OCI-LY7 (cell line): ENCODE measurements around the gene ITLN1. TPM values are rescaled to one million over a fixed set of nuclear protein-coding genes. Genes with fewer than 3 reads are reported as not detected.

Experiments
- BruUV-seq: library from RNA; stranded (reverse); fragments of 400-500 nt; replicated peaks from 2 replicates; lab custom pipeline; 2021; lab: Mats Ljungman, UMichigan
- CTCF ChIA-PET: fragments of 300-600 bp; sonication (Branson Sonifier 250); formaldehyde crosslinking; loops from one replicate; lab custom pipeline; 2022; ENCODE audit warnings: antibody characterized with exemption; ENCODE audit not compliant: unreplicated experiment; lab: Charles Lee
- POLR2A ChIA-PET: fragments of 300-600 bp; sonication (Branson Sonifier 250); formaldehyde crosslinking; loops from one replicate; lab custom pipeline; 2022; ENCODE audit warnings: antibody characterized with exemption; lab: Charles Lee
- DNase-seq: peaks from one replicate; pipeline ENCODE4 v3.0.0-alpha.2; 2015; ENCODE audit warnings: low spot score
- H2AFZ ChIP-seq: fragments of 200-600 bp; sonication (generic), shearing (Covaris generic); 2 replicates; pipeline ENCODE4 v1.6.1; 2014; ENCODE audit warnings: mild to moderate bottlenecking, antibody characterized with exemption, low read length, moderate library complexity
- H3K27ac ChIP-seq: fragments of 200-600 bp; sonication (generic); 2 replicates; pipeline ENCODE4 v1.5.1; 2014; ENCODE audit warnings: mixed run types, low read depth, mild to moderate bottlenecking, moderate library complexity, low read length, inconsistent platforms; ENCODE audit not compliant: poor library complexity, severe bottlenecking
- H3K36me3 ChIP-seq: fragments of 200-600 bp; sonication (generic); 2 replicates; pipeline ENCODE4 v1.6.1; 2014; ENCODE audit warnings: mild to moderate bottlenecking, antibody characterized with exemption, low read length, moderate library complexity, mixed read lengths; ENCODE audit not compliant: insufficient read depth
- H3K4me1 ChIP-seq: fragments of 200-600 bp; sonication (generic); 2 replicates; pipeline ENCODE4 v1.5.1; 2014; ENCODE audit warnings: mild to moderate bottlenecking, low read length; ENCODE audit not compliant: insufficient read depth, poor library complexity, severe bottlenecking
- H3K4me2 ChIP-seq: fragments of 200-600 bp; sonication (generic); 2 replicates; pipeline ENCODE4 v1.6.1; 2014; ENCODE audit warnings: mild to moderate bottlenecking, low read length
- H3K4me3 ChIP-seq: fragments of 200-600 bp; sonication (generic); 2 replicates; pipeline ENCODE4 v1.5.1; 2014; ENCODE audit warnings: mild to moderate bottlenecking, low read depth, low read length; ENCODE audit not compliant: poor library complexity, severe bottlenecking
- H3K79me2 ChIP-seq: fragments of 200-600 bp; sonication (generic); 2 replicates; pipeline ENCODE4 v1.6.1; 2016; ENCODE audit warnings: low read depth, mild to moderate bottlenecking, low read length, moderate library complexity, mixed read lengths; ENCODE audit not compliant: insufficient read depth
- H3K9me2 ChIP-seq: fragments of 200-600 bp; sonication (generic); 2 replicates; pipeline ENCODE4 v1.6.1; 2016; ENCODE audit warnings: mild to moderate bottlenecking, low read length, mixed read lengths; ENCODE audit not compliant: insufficient read depth
- H3K9me3 ChIP-seq: fragments of 200-600 bp; sonication (generic); 2 replicates; pipeline ENCODE4 v1.6.1; 2014; ENCODE audit warnings: mild to moderate bottlenecking, mixed run types, low read length, mixed read lengths
- H4K20me1 ChIP-seq: fragments of 200-600 bp; sonication (generic); 2 replicates; pipeline ENCODE4 v1.6.1; 2014; ENCODE audit warnings: mild to moderate bottlenecking, antibody characterized with exemption, low read length, moderate library complexity, mixed read lengths; ENCODE audit not compliant: insufficient read depth
- CTCF ChIP-seq: fragments of 200-600 bp; sonication (generic); conservative IDR thresholded peaks from 2 replicates; pipeline ENCODE4 v1.5.1; 2014; ENCODE audit warnings: mild to moderate bottlenecking, antibody characterized with exemption, low read length, moderate library complexity, mixed read lengths
- EZH2phosphoT487 ChIP-seq: fragments of 200-600 bp; sonication (generic); IDR thresholded peaks from 2 replicates; pipeline ENCODE4 v1.6.1; 2018; ENCODE audit warnings: low read depth, borderline replicate concordance, mild to moderate bottlenecking, mixed run types, antibody characterized with exemption, low read length, moderate library complexity, mixed read lengths
- intact Hi-C: fragments of 100-400 bp; cut with micrococcal nuclease; formaldehyde crosslinking; loops from one replicate; pipeline ENCODE4 v1.10.0; 2022; ENCODE audit not compliant: unreplicated experiment
- total RNA-seq, 2 experiments: library from RNA; depleted of rRNA in 1 of 2; stranded (reverse); fragments of >200 nt in 1 of 2; shearing (Covaris generic) in 1 of 2; gene quantifications; 2 replicates each; pipeline ENCODE4 v1.2.3, GENCODE V29; 2014 to 2022

The ITLN1 gene
- total RNA-seq, 2 experiments from 2014 or later: not detected

- no peak overlapping the region for H3K4me2 ChIP-seq
- no peak overlapping the region for H2AFZ ChIP-seq
- H3K36me3 ChIP-seq: peaks cover 20% of the 10 kb centered on the region
- no peak overlapping the region for H3K27ac ChIP-seq
- DNase-seq: no peak
- POLR2A ChIA-PET: no interaction called here
- CTCF ChIA-PET: interaction anchor here (1.0 kb wide), 1 partner anchor 38 kb away, joined by 3 read pairs; no protein-coding TSS in a partner anchor
- no peaks in the 10 kb centered on the region for H3K9me2 ChIP-seq
- TF ChIP-seq EZH2phosphoT487: no peak
- TF ChIP-seq CTCF: no peak
- intact Hi-C loops: no loop called here
- H3K79me2 ChIP-seq: no peaks in the 10 kb centered on the region
- H3K4me1 ChIP-seq: no peaks in the 10 kb centered on the region
- no peak overlapping the region for H3K4me3 ChIP-seq
- no peaks in the 10 kb centered on the region for H3K9me3 ChIP-seq
- no peaks in the 10 kb centered on the region for H4K20me1 ChIP-seq
- no TSS peak for BruUV-seq
Observed at GRCh38 chr1:160827418-160827817, 57.6 kb downstream of the ITLN1 start.

- Histone ChIP-seq H3K79me2 (no peaks in the 10 kb centered on the region), H3K4me2 (no peak overlapping the region), H3K4me3 (no peak overlapping the region), H3K9me3 (no peaks in the 10 kb centered on the region), H4K20me1 (no peaks in the 10 kb centered on the region), H3K4me1 (no peaks in the 10 kb centered on the region), H3K9me2 (no peaks in the 10 kb centered on the region), H2AFZ (no peak overlapping the region), H3K36me3 (peaks cover 20% of the 10 kb centered on the region), H3K27ac (no peak overlapping the region)
- BruUV-seq: no TSS peak
- ChIA-PET CTCF (no interaction called here), POLR2A (no interaction called here)
- no peak for DNase-seq
- intact Hi-C loops: no loop called here
- no peak for TF ChIP-seq CTCF
- no peak for TF ChIP-seq EZH2phosphoT487
Observed at GRCh38 chr1:160826546-160826945, 58.4 kb downstream of the ITLN1 start.

Other genes starting within 250 kb of the ITLN1 start
- 0.32 and 0.36 TPM in 2 replicates for gene SLAMF1, start 238.1 kb downstream of the ITLN1 start, total RNA-seq (2014; rRNA removed; shearing (Covaris generic))
- 0.42 and 0.72 TPM in 2 replicates for gene SLAMF1, start 238.1 kb downstream of the ITLN1 start, total RNA-seq (2022)
- gene CD48, start 173.4 kb downstream of the ITLN1 start, total RNA-seq (2014; rRNA removed; shearing (Covaris generic)): 131 and 150 TPM in 2 replicates
- gene CD48, start 173.4 kb downstream of the ITLN1 start, total RNA-seq (2022): 131 and 149 TPM in 2 replicates
- gene SLAMF7, start 145.9 kb downstream of the ITLN1 start, total RNA-seq (2014; rRNA removed; shearing (Covaris generic)): not detected in 2 replicates
- not detected in 2 replicates for gene SLAMF7, start 145.9 kb downstream of the ITLN1 start, total RNA-seq (2022)
- gene LY9, start 89.0 kb downstream of the ITLN1 start, total RNA-seq (2014; rRNA removed; shearing (Covaris generic)): 23.7 and 28.4 TPM in 2 replicates
- 40.2 and 42.8 TPM in 2 replicates for gene LY9, start 89.0 kb downstream of the ITLN1 start, total RNA-seq (2022)
- not detected in 2 replicates for gene CD244, start 22.3 kb downstream of the ITLN1 start, total RNA-seq (2014; rRNA removed; shearing (Covaris generic))
- not detected in 2 replicates for gene CD244, start 22.3 kb downstream of the ITLN1 start, total RNA-seq (2022)
- not detected in 2 replicates for gene ITLN2, start 69.6 kb upstream of the ITLN1 start, total RNA-seq (2014; rRNA removed; shearing (Covaris generic))
- gene ITLN2, start 69.6 kb upstream of the ITLN1 start, total RNA-seq (2022): not detected in 2 replicates
- gene F11R, start 136.0 kb upstream of the ITLN1 start, total RNA-seq (2014; rRNA removed; shearing (Covaris generic)): 11.7 and 13.5 TPM in 2 replicates
- 16.0 and 25.0 TPM in 2 replicates for gene F11R, start 136.0 kb upstream of the ITLN1 start, total RNA-seq (2022)
- 164 and 206 TPM in 2 replicates for gene TSTD1, start 153.8 kb upstream of the ITLN1 start, total RNA-seq (2014; rRNA removed; shearing (Covaris generic))
- 73.4 and 89.2 TPM in 2 replicates for gene TSTD1, start 153.8 kb upstream of the ITLN1 start, total RNA-seq (2022)
- 83.1 and 97.5 TPM in 2 replicates for gene USF1, start 160.8 kb upstream of the ITLN1 start, total RNA-seq (2014; rRNA removed; shearing (Covaris generic))
- 57.6 and 60.9 TPM in 2 replicates for gene USF1, start 160.8 kb upstream of the ITLN1 start, total RNA-seq (2022)
- 56.2 and 62.9 TPM in 2 replicates for gene ARHGAP30, start 184.7 kb upstream of the ITLN1 start, total RNA-seq (2014; rRNA removed; shearing (Covaris generic))
- 86.7 and 101 TPM in 2 replicates for gene ARHGAP30, start 184.7 kb upstream of the ITLN1 start, total RNA-seq (2022)
- not detected in 2 replicates for gene NECTIN4, start 204.4 kb upstream of the ITLN1 start, total RNA-seq (2014; rRNA removed; shearing (Covaris generic))
- not detected in 2 replicates for gene NECTIN4, start 204.4 kb upstream of the ITLN1 start, total RNA-seq (2022)
- gene KLHDC9, start 213.2 kb upstream of the ITLN1 start, total RNA-seq (2014; rRNA removed; shearing (Covaris generic)): 0.95 and 2.7 TPM in 2 replicates
- gene KLHDC9, start 213.2 kb upstream of the ITLN1 start, total RNA-seq (2022): 1.3 and 3.0 TPM in 2 replicates
- 52.7 and 55.6 TPM in 2 replicates for gene PFDN2, start 232.9 kb upstream of the ITLN1 start, total RNA-seq (2014; rRNA removed; shearing (Covaris generic))
- 79.5 and 95.3 TPM in 2 replicates for gene PFDN2, start 232.9 kb upstream of the ITLN1 start, total RNA-seq (2022)
- gene NIT1, start 232.9 kb upstream of the ITLN1 start, total RNA-seq (2014; rRNA removed; shearing (Covaris generic)): 30.2 and 42.7 TPM in 2 replicates
- 46.5 and 53.1 TPM in 2 replicates for gene NIT1, start 232.9 kb upstream of the ITLN1 start, total RNA-seq (2022)
- 21.1 and 28.5 TPM in 2 replicates for gene DEDD, start 247.5 kb upstream of the ITLN1 start, total RNA-seq (2014; rRNA removed; shearing (Covaris generic))
- 36.9 and 41.9 TPM in 2 replicates for gene DEDD, start 247.5 kb upstream of the ITLN1 start, total RNA-seq (2022)